ENCODE measurements around the gene NPHP1. TPM values are rescaled to one million over a fixed set of nuclear protein-coding genes. Genes with fewer than 3 reads are reported as not detected.

NPHP1 gene
- total and polyA plus RNA-seq, 2 of the 8 experiments (the other 6 are each of a cell fraction or from before 2014, with no cell fraction given), result 1.4 to 2.8 TPM

DNA sequence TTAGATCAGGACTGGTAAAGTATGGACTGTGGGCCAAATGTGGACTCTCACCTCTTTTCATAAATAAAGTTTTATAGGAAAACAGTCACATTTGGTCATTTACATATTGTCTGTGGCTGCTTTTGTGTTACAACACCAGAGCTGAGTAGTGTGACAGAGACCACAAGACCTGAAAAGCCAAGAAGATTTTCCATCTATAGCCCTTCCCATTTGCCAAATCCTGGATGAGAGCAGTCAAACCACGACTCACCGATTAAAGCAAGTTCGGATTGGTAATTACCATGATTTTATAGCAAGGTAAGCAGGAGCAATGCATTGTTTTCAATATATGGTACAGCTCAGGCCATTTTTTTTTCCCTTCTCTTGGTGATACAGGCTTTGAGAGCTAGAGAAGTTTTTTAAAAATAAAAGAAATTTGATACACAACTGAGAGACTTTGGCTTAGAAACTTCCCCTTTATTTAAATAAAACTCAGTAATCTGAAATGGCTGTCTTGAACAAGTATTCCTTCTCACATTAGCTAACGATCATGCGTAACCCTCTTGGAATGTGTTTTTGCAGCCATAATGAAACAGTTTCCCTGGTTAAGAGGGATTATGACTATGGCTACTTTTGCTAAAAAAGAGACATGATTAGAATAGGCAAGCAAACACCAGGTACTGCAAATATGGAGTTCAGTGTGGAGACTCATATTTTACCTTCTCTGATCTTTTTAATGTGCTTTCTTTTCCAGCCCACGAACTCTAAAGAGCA, 79.7 kb downstream of the NPHP1 start (continued):
- TF ChIP-seq CHD7 (IDR thresholded peaks at IDR 0.05; ENCODE audit: insufficient replicate concordance, low read length) (no peak), MAFK (IDR thresholded peaks at IDR 0.05; ENCODE audit: low read depth, low read length) (no peak), TAF1 (IDR thresholded peaks at IDR 0.05; ENCODE audit: low read depth, low read length) (no peak), EP300 (IDR thresholded peaks at IDR 0.05; ENCODE audit: borderline replicate concordance in 1 of 2, low read depth in 2 of 2, low read length in 2 of 2) (no peak), CEBPB (IDR thresholded peaks at IDR 0.05; ENCODE audit: low read depth, low read length) (no peak), SIRT6 (IDR thresholded peaks at IDR 0.05; ENCODE audit: low read length) (no peak), BRCA1 (IDR thresholded peaks at IDR 0.05; ENCODE audit: low read depth, low read length) (no peak), KDM5A (IDR thresholded peaks at IDR 0.05; ENCODE audit: low read length) (no peak), SIX5 (IDR thresholded peaks at IDR 0.05; ENCODE audit: low read depth, low read length) (no peak), USF2 (IDR thresholded peaks at IDR 0.05; ENCODE audit: low read length) (no peak)
